HG02763 (cell line): ENCODE results near the gene DLX6.

Experiments used
- ATAC-seq: cut with Tn5 transposase; IDR thresholded peaks from one replicate; pipeline ENCODE4 v1.9.1; 2021; ENCODE audit warnings: mild to moderate bottlenecking, moderate library complexity; ENCODE audit not compliant: unreplicated experiment

The DLX6 gene

DNA sequence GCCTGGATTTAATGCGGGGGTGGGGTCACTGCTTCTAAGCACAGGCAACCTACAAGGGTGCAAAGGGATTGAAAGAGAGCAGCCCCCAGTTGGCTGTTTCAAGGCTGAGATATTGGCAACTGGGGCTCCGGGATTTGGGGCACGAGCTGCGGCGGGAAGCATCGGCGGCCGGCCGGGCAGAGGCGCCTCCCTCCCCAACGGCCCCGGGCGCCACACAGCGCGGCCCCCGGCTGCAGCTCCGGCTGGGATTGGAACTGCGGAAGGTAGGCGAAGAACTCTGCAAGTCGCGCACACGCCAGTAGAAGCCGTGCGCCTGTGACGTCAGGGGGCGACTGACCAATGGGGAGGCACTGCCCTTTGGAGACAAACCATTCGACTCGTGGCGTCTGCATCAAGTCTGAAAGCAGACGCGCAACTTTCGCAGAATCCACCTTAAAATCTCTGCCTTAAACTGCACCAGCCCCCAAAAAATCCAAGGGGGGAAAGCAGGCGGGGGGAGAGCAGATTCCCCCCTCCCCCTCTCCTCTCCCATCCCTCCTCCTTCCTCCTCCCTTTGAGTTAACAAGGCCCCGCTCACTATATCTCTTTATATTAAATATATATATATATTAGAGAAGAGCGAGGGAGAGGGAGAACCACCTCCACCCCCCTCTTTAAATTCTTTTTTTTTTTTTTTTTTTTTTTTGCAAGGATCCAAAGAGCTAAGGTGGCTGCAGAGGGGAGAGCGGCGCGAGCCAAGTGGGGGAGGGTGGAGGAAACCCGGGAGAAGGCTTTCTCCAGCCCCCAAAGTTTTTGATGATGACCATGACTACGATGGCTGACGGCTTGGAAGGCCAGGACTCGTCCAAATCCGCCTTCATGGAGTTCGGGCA lies at the start of gene DLX6:
Gene DLX6 (plus strand): TSS at position 371 of the 872 bp plus-strand sequence. CDS start 425 bp downstream, at position 796.
- no peak for ATAC-seq

DNA sequence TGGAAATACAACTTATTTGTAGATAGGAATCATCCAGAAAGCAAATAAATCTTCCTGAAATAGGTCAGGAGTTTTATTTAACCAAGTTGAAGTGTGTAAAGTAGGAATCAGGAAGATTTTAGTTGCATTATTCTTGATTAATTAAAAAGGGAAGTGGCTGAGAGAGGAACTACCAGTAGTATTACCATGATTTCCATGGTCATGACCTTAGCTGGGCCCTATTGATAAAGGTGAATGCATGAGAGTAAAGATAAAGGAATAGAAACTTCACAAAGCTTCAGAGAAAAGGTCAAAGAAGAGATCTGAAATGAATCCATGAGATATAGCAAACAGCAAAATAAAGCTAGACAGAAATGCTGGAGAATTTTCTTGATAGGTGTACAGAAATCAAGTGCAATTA lies 46.2 kb upstream of the DLX6 start:
- no peak for ATAC-seq

DNA sequence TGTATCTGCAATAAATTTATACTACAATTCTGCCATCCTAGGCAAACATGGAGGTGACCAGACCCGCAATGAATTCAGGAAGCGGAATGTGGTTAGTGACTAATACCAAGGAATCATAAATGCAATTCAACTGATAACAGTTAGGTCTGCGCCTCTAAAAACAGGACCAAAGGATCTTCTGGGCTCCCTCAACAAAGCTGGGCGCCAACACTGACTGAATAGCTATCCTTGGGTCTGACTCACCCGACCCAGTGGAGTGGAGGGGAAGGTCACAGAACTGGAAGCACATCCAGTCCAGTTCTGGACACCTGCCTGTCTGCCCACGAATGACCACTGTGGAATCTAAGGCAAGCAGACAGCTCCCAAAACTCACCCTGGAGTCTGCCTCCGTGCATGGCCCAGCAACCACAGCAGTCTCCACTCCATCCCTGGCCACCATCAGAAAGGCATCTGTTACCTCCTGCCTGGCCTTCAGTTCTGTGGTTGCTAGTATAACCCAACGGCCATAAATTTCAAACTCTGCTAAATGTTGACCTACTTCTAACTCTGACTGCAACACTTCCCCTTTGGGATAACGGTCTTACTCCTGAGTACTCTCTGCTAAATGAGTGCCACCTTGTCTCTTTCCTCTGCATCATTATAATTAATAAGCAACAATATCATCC lies 43.0 kb upstream of the DLX6 start:
- ATAC-seq: no peak

DNA sequence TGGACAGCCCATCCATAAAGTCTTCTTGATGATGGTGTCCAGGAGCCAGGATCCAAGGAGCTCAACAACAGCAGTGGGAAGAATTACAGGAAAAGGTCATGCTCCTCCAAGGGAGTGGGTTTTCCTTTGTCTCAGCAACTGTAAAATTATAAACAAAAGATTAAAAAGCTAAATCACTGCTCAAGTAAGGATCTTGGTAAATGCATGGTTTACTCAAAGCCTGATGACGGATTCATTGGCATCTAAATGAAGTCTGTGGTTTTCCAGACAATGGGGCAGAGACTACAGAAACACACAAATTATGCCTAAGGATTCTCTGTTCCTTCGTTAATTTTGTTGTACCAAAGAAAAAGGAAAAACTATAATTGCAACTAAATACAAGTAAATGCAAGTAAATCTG lies 36.4 kb upstream of the DLX6 start:
- no peak for ATAC-seq

DNA sequence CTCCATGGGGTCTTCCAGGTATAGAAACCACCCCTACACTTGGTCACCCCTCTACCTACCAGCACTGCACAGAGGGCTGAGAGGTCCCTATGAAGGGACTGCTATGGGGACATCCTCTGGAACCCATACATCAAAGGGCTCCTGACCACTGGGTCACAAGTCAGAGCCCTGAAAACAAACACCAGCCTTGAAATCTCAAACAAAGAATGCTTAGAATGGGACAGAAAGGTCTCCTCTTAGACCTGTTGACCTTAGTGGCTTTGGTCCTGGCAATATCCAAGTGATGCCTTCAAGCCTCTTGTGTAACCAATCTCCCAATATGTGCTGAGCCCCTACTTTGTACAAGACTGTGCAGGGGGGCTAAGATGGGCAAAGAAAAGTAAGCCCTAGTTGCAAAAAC lies 34.6 kb upstream of the DLX6 start:
- ATAC-seq: no peak

DNA sequence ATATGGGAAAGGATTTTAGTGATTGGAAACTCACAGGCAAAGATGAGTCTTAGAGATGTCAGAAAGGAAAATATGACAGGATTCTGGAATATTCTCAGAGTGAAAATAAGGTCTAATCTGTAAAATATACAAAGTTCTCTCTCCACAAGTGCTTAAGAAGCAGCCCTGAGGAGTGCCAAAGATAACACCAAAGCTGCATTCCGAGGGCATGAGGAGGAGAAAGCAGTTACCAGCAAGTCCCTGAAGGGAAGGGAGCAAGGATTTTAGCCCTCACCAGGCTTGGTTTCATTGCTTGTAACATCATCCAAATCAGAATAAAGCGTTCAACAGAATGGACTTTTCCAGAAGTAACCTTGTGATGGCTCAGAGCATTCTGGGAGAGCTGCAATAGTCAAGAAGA lies 31.4 kb upstream of the DLX6 start:
- no peak for ATAC-seq

DNA sequence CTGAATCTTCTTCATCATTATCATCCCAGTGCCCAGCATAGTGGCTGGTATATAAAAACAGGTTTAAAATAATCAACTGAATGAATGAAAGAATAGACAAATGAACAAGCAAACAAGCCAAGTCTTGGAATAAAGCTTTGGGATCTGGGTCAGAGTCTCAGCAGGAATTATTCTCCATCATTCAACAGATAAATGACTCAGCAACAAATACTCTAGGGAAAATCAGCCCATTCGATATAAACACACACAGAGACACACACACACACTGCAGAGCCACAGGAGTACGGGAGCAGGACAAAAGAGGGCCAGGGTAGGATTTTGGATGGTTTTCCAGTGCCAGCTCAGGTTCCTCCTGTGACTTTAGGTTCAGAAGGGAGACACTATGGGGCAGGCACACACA lies 29.2 kb upstream of the DLX6 start:
- ATAC-seq: no peak

DNA sequence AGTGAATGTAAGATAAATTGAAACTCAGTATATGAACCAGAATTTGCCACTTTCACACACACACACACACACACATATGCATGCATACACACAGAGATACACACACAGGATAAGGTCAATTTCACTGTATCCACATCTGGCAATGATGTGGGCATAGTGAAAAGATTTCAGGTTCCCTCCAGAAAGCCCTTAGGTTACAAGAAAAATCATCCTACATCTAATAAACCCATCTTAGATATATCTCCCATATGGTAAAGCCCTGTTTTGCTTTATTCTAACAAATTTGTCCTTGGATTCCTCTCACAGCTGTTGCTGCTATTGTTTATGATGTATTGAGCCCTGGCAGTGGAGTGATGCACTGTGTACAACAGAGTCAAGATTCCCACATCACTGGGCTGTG lies 27.9 kb upstream of the DLX6 start:
- ATAC-seq: no peak

DNA sequence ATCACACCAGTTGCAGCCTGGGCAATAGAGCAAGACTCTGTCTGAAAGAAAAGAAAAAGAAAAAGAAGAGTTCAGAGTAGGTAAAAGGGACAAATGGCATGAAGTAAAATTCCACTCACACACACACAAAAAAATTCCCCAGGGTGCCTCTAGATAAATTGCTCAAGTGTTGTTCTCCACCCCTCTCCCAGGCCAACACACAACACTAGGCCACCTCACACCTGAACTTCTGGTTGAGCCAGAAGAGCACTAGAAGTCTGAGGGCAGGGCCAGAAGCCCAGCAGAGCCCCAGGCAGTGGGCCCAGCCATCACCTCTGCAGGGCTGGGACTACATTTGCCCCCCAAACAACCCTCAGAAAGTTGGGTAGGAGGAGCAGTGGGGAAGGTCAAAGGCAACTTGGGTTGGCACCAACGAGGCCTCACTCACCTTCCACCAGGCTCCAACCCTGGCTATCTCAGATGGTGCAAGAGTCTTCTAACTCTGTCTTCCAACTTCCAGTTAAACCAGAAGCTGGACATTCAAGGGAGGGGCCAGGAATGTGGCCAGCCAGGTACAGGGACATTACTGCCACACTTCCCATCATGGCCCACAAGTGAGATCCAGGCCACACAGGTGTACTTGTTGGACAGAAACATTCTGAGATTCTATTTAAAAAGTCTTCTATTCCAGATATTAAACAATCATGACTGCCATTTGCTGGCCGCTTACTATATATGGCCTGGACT lies 25.6 kb upstream of the DLX6 start:
- ATAC-seq: no peak

DNA sequence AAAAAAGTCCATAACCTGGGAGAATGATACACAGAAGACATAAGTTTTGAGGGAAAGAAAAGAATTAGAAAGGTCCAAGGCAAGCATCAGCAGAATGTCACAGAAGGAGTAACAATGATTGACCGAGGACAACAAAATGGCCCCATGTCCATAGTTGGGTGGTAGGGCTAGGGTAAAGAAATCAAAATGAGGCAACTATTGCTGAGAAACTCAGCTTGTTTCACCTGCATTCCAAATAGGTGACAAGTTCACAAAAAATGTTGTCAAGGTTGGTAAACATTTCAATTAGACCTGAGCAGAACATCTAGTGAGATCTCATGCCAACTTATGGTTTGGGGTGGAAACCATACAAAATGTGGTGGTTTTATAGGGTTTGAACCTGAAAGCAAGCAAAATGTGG lies 22.8 kb upstream of the DLX6 start:
- no peak for ATAC-seq

DNA sequence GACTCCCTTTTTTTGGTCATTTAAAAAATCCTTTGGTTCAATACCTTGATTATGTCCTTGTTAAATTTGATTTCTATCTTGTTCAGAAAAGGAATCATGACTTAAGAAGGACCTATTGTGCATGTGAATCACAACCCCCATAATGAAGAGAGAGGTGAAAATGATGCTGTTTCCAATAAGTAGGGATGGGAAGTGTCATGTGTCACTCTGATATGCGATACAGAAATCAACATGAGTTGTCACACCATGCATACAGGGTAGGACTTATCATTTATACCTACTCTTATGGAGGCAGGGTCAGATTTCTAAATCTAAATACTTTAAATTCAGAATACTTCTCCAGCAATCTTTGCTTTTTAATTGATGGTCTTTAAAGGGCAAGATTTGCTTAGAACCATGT lies 19.4 kb upstream of the DLX6 start:
- no peak for ATAC-seq

DNA sequence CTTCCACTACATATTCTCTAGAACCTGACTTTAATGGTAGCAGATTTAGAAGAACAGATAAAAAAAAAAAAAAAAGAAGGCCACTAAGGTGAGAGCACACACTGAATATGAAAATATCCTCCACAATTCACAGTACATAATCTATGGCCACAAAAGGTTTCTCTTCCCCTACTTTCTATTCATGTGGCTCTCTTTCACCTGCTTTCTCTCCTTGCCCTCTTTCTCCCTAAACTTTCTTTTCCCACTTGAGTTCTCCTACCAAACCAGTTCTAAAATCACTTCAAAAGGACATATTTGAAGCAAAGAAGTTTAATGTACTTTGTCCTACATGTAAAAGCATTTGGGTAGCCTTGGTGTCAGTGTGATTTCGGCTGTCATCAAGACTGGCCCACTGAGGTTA lies 18.5 kb upstream of the DLX6 start:
- ATAC-seq: no peak

DNA sequence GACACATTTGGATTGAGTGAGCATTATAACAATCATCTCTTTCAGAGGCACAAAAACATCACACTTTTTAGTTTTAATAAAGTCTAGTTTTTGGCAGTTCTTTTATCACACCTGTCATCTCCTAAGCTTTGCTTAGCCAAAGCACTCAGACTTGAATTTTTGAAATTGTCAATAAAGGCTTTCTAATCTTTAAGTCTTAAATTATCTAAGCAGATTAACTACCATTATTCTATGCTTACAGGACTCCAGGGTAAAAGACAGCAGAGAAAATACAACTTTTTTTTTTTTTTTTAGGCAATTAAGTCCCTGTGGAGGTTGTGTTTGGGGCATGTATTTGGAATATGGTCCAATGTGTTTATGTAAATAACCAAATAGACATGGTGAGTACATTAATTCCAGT lies 17.6 kb upstream of the DLX6 start:
- ATAC-seq: no peak

DNA sequence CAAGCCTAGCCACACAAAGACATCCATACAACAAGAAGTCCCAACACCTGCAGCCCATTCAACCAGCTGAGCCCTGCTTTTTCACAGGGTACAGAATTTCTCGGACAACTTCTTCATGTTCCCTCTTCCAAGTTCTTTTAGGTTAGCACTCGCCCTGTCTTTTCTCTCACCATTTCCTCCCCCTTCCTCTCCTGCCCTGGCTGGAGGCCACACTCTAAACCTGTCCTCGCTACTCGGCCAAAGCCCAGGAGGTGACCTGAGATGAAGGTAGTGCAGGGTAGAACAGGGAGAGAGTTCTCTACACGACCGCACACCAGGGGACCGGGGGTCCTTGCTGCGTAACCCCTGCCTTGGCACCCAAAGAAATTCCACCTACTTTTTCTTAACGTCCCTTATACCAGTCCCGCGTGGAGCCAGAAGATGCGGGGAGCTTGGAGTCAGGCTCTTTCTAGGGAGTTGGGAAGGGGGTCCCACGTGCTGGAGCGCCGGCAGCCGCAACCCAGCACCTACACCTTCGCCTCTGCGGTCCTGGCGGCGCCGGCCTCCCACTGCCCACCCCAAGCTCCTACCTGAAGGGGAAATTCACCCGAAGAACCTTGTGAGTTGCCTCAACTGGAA lies 16.0 kb upstream of the DLX6 start:
- no peak for ATAC-seq

DNA sequence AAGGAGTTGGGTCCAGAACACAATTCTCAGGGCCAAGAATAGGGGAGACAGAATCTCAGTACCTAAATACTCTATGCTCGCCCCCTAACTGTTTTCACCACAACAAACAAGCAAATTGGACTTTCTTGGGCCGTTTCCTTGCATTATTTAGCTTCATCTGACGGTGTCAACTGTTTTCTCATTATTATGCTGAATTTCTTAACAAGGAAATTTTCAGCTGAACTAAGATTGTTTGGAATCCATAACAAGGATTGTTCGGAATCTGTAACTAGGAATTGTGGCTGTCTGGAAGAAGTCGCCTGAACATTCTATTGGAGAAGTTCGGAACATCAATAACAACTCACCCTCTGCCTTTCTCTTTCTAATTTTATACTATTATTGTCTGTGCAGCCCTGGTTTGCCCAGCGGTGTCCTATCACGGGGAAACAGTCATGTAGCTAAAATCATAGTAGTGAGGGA lies 15.5 kb upstream of the DLX6 start:
- no peak for ATAC-seq

DNA sequence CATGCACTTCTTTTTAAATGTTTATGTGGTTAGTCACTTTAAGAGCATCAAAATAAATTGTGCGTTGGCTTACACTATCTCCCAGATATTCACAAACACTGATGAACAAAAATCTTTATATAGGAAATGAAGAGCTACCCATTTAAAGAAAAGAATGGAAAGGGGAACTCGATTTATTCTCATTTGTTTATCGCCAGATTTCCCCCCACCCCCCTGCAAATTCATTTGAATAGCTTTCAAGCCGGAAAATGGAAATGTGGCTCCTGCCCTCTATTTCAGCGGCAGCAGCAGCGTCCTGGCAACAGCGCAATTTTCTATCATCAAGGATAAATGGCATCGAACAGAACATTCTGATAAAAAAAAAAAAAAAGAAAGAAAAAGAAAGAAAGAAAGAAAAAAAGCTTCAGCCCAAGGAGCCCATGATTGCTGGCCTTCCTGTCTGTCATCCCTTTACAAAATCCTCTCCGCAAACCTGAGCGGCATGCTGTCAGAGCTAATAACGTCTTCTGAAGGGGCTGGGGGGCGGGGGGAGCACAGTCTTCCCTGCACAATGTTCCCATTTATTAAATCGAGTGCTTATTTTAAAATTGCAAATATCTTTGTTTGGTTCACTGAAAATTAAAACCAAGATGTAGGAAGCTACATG lies 13.7 kb upstream of the DLX6 start:
- no peak for ATAC-seq

DNA sequence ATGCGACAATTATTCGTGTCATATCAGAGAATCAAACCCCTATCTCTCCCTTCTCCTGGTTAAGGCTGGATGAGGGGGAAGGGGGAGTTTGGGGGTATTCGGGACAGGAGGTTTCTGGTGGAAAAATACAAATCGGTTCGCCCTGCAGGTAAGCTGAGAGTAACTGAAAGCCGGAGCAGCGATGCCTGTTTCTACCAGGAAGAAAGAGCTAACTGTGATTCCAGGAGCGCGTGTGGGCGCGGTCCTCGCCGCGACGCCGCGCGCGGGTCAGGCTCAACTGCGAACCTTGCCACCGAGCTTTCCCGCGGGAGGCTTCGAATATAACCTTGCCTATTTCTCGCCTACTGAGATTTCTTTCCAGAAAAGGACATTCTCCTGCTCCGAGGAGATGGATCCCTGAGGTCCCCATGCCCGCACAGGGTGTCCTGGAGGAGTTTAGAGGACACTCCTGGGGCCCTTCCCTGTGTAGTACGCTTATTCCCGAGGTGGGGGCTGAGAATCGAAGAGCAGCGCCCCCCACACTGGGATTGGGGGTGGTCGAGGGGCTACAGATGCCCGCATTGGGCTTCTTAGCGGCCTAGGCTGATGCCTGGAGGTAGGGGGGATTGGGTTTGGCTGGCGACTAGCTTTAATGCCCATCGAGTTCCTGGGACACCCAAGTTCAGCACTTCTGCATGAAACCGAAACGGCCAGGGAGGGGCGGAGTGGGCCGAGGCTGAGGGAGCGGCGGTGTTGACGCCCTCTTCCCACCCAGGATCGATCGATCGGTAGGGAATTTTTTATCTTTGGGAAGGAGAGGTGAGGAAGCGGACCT lies 13.0 kb upstream of the DLX6 start:
- no peak for ATAC-seq

DNA sequence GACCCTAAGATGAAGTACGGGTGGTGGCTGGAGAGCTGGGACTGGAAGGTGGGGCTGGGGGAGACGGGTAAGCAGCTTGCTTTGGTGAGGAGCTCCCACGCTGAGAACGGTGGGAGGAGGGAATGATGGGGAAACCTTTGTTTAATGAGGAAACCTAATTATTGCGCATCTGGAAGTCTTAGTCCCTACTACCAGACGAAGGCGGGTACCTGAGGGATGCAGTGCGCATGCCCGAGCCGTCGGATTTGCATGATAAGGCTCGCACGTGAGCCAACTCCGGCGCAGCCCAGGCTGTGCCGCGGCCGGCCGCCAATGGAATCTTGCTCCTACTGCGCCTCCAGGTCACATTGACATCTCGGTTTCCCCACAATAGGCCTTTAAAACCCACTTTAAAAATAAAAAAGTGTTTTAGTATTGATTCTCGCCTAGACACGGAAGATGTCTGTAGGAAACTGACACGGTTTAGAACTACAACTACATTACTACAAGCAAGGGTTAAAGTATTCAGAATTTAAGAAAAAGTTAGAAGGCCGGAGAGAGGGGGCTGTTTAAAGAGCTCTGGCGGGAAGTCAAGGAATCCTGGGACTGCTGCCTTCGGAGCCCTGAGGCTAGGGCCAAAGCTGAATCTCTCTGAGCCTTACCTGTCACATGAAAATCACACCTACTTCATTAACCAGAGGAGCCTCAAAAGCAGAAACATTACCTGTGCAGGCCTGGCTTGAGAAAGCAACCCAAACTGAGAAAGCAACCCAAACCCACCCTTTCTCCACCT lies 12.1 kb upstream of the DLX6 start:
- ATAC-seq: no peak

DNA sequence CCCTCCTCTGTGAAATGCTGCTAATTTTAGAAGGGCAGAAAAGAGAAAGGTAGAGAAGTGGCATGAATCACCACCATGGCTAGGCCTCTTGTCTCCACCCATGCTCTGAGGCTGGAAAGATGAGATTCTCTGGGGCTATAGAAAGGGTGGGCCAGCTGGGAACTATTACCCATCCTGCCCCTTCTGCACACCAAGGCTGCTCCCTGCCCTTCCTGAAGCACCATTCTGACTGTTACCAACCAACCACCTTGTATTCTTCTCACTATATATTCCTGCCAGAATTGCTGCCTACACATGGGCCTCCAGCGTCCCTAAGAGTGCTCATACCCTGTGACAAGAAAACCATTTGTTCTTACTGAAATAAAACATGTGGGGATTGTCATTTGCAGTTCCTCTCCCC lies 11.4 kb upstream of the DLX6 start:
- ATAC-seq: no peak
